Right lobe of liver (tissue), 4 donors: Measurements from ENCODE around the gene ZNF582.

Experiments used
- CTCF ChIP-seq, 4 donors: fragments of 200-600 bp in 3 of 4; fragments of 450-650 bp in 1 of 4; IDR thresholded peaks; one replicate each; pipeline versions ENCODE4 v1.5.1 to v1.8.0; 2016 to 2022; ENCODE audit warnings: antibody characterized with exemption in 4 of 4, mild to moderate bottlenecking in 2 of 4
- POLR2A ChIP-seq: fragments of 450-650 bp; IDR thresholded peaks from one replicate; pipeline ENCODE4 v1.6.1; 2017; ENCODE audit warnings: antibody characterized with exemption, mild to moderate bottlenecking
- donor health status: DM: no; HTN: no; CAD: no.
- donor health status: DM: no; HTN: no; CAD: no.
- donor health status: DM: no; HTN: yes; CAD: no.

- TF ChIP-seq CTCF (IDR thresholded peaks at IDR 0.05) (no peak), POLR2A (no peak)
Observed at GRCh38 chr19:56398809-56399208, 5.5 kb upstream of the ZNF582 start.
